NT2/D1 (cell line): ENCODE measurements around the gene MYO7B.

Experiments used
- SUZ12 ChIP-seq: IDR thresholded peaks from 2 replicates; pipeline ENCODE4 v1.6.1; 2011; ENCODE audit not compliant: insufficient read length, insufficient read depth; ENCODE audit errors: extremely low read depth
- YY1 ChIP-seq: IDR thresholded peaks from 2 replicates; pipeline ENCODE4 v1.6.1; 2011; ENCODE audit not compliant: insufficient read length, insufficient read depth
- ZNF274 ChIP-seq: IDR thresholded peaks from 2 replicates; pipeline ENCODE4 v1.6.1; 2011; ENCODE audit warnings: mild to moderate bottlenecking, low read depth, low read length

- TF ChIP-seq YY1 (no peak), ZNF274 (no peak), SUZ12 (no peak)
Measured at GRCh38 chr2:127578411-127578810, 42.9 kb downstream of the MYO7B start.
